D721Med (cell line): ENCODE data around the gene MRPL45.

Experiments
- DNase-seq: peaks from one replicate; pipeline ENCODE4 v3.0.0; 2011; ENCODE audit warnings: low spot score; ENCODE audit not compliant: insufficient read length
- FAIRE-seq: peaks from 2 replicates; lab custom pipeline; 2011; peaks lifted over from hg19 to GRCh38; lab: Jason Lieb, UNC
- TF ChIP-seq, protein P1 (sequence below): IDR thresholded peaks from 2 replicates; pipeline ENCODE4 v1.5.1; 2012; ENCODE audit warnings: mild to moderate bottlenecking, control low read depth; ENCODE audit not compliant: insufficient read depth; ENCODE audit errors: missing control alignments

Gene MRPL45

DNA sequence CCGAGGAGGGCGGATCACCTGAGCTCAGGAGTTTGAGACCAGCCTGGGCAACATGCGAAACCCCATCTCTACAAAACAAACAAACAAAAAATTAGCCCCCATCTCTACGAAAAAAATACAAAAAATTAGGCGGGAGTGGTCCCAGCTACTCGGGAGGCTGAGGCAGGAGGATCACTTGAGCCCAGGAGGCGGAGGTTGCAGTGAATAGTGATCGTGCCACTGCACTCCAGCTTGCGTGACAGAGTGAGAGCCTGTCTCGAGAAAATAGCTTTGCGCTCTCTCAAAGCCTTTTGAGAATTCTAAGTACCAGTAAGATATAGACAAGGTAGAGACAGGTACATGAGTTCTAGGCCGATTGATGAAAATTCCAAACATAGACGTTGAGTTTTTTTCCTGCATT lies 56.7 kb downstream of the MRPL45 start:
- no peak for DNase-seq
- TF ChIP-seq, protein P1, sequence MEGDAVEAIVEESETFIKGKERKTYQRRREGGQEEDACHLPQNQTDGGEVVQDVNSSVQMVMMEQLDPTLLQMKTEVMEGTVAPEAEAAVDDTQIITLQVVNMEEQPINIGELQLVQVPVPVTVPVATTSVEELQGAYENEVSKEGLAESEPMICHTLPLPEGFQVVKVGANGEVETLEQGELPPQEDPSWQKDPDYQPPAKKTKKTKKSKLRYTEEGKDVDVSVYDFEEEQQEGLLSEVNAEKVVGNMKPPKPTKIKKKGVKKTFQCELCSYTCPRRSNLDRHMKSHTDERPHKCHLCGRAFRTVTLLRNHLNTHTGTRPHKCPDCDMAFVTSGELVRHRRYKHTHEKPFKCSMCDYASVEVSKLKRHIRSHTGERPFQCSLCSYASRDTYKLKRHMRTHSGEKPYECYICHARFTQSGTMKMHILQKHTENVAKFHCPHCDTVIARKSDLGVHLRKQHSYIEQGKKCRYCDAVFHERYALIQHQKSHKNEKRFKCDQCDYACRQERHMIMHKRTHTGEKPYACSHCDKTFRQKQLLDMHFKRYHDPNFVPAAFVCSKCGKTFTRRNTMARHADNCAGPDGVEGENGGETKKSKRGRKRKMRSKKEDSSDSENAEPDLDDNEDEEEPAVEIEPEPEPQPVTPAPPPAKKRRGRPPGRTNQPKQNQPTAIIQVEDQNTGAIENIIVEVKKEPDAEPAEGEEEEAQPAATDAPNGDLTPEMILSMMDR, result no peak
- no peak for FAIRE-seq

DNA sequence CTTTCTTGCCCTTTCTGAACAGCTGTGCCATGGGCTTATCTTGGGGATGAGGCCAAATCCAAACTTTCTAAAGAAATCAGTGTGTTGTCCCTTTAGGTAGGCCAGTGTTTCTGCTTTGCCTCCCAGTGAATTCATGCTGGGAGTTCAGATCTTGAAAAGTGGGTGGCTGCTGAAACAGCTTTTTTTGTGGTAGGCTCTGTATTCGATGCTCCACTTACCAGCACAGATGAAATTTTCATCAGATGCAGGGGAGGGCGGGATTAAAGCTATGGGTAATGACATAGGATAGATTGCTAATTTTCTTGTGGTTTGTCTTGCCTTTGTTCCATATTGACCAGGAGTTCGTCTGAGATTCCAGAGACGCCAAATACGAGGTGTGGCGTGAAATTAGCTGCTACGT lies 57.5 kb downstream of the MRPL45 start:
- TF ChIP-seq, protein P1, result no peak
- DNase-seq, result no peak
- FAIRE-seq, result no peak

DNA sequence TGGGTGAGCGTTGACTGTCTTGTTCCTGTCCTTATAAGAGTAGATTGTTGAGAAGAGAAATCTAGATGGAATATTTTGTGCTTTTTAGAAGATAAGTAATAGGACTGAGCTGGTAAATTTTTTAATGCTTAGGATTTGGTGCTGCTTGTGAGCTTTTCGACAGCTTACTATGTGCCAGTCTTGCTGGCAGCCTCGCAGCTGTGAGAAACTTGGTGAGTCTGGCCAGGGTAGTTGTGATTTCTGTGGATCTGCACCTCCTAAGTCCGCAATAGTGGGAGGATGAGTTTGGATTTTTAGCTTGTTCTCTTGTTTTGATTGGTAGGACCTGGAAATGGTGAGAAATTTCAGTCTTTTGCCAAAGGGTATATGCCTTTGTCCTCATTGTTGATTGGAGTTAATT lies 58.3 kb downstream of the MRPL45 start:
- DNase-seq, result no peak

DNA sequence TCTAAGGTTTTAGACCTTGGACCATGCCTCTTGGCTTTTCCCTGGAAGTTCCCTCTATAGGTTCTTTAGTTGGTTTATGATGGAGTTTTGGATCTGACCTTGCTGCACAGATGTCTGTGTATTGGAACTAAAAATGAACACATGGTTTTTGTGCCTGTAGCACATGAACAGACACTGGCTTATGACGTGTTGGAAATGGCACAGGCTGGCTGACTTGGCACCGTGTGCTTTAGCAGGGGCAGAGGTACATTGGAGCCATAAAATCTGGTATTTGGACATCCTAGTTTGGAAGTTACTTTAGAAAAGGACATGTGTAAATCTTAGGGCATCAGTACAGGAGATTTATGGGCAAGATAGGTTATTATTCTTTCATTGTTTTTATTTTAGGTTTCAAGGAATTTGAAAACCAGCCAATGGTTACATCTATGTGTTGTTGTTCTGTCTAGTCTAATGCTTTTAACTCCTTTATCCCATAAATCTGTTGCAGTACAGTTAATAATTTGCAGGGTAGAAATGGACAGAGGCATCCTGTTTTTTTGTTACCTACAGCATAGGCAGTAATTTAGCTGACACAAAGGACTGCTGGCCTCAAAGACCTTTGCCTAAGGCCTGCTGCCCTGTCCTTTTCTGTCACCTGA lies 60.6 kb downstream of the MRPL45 start:
- TF ChIP-seq, protein P1, result no peak
- FAIRE-seq, result no peak

More for the DNA sequence above, 58.3 kb downstream of the MRPL45 start:
- FAIRE-seq, result no peak
- TF ChIP-seq, protein P1, result no peak

DNA sequence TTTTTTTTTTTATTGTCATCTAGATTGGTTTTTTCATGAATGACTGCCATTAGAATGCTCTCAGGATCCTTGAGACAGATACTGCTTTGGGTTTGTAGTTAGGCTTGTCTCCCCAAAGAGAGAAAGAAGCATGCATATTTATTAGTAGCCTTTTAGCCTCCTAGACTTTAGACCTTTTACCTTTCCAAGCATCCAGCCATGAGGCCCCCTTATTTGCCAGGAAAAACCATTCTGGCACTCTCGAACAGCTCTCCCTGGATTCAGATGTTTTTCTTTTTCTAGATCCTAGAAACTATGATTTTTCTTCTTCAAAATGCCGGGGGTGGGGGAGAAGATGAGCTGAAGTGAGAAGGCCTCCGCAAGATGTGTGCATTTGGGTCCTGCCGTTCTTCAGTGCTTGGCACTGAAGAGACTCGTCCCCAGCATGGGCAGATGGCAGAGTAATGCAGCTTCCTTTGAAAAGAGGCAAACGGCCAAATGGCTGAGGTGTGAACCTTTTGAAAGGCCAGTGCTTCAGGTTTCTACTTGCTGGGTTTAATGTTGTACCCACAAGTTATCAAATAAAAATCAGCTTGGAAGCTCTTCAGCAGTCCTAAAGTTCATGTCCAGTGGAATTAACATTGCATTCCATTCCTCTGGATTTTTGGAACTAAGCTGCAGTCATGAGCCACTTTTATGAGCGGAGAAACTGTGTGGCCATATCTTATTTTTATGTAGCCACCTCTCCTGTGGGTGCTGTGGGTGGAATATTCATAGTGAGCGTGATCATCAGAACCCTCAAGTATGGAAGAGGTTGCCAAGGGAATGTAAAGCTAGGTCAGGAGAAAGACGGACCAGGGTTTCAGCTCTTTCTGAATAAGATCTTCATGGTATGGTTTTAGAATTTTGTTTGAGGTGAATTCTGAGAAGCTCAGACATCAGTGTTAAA lies 61.9 kb downstream of the MRPL45 start:
- DNase-seq (no peak), FAIRE-seq (no peak)
- TF ChIP-seq, protein P1, result no peak

More for the DNA sequence above, 60.6 kb downstream of the MRPL45 start:
- DNase-seq, result no peak

DNA sequence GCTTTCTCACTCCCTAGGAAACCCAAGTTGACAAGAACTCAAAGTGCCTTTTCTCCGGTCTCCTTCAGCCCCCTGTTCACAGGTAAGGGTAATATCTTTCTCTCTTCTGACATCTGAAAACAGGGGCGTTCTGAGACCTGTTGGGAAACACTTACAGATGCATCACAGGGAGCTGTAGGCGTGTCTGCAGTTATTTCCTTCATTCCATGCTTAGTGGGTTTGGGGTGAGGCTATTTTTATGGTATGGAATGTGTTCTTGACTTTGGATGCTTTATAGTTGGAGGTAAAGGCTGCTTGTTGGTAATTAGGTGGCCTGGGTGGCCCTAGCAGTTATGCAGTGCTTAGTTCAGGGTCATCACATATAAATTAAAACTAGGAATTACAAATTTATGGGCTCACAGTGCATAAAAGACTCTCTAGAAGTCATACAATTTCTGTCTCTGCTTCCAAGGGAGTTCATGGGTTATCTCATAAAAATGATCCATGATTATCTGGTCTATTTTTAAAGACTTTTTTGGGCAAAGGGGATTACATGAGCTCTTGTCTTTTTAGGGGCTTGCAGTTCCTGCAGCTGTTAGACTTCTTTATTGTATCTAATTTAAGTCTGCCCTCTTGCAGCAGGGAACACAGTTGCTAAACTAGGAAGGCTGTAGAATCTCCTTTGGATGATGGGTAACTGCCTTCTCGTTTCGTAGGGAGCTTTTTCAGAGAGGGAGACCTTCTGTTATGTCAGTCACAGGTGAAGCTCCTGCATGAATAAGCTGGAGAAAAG lies 64.9 kb downstream of the MRPL45 start:
- no peak for FAIRE-seq
- no peak for DNase-seq
- TF ChIP-seq, protein P1, result no peak
